RPMI8226 (cell line): ENCODE measurements around the gene LRRC36.
"Not testable (repeated sequence)": the region's sequence is repeated elsewhere in the genome, so short reads cannot be mapped to it uniquely, and the experiment has no call there.

Experiments used
- DNase-seq: peaks from one replicate; pipeline ENCODE4 v3.0.0-alpha.2; 2015

The LRRC36 gene

GRCh38 chr16:67405336-67405735 lies 78.7 kb downstream of the LRRC36 start:
- no peak for DNase-seq

GRCh38 chr16:67406111-67406971 lies 79.7 kb downstream of the LRRC36 start:
- no peak for DNase-seq

DNA sequence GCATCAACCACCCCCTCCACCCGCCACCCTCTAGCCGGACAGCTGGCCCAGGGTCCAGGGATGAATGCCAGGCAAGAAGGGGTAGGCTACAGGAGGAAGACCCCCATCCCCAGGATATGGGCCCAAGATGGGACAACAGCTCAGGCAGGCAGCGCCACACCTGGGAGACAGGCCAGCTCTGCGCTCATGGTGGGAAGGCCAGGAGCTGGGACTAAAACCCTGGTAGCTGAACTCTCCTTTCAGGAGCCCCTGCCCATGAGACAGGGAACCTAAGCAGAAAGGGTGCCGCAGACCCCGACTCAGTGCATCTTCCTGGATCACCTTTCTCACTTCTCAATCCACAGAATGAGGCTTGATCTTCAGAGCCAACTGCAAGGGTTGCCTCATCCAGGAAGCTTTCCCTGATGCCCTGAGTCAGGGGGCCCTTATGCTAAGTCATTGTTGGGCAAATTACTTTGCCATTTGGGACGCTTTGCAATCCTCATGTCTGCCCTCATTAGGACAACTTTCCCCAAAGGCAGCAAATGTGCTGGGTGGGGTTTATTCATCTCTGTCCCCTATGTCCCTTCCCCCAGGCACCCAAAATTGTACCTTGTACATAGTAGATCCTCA lies 80.7 kb downstream of the LRRC36 start:
- DNase-seq = no peak

- peak; percentile 51 for DNase-seq
Measured at GRCh38 chr16:67407788-67408452, 81.3 kb downstream of the LRRC36 start.

DNA sequence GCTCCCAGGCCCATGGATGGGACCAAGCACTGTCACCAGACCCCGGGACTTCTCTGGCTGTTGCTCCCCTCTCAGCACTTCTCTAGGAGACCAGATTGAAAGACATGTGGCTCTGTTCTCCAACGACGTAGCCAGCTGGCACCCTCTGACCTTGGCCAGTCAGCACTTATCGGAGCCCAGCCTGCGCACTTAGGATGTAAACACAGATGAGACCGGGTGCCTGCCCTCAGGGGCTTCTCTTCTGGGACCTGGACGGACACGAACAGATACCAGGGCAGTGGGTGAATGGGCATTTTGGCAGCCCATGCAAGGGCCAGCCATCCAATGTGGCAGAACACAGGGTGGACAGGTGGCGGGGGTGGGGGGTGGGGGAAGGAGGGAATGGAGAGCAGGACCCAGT lies 83.0 kb downstream of the LRRC36 start:
- peak; percentile 35 for DNase-seq

DNA sequence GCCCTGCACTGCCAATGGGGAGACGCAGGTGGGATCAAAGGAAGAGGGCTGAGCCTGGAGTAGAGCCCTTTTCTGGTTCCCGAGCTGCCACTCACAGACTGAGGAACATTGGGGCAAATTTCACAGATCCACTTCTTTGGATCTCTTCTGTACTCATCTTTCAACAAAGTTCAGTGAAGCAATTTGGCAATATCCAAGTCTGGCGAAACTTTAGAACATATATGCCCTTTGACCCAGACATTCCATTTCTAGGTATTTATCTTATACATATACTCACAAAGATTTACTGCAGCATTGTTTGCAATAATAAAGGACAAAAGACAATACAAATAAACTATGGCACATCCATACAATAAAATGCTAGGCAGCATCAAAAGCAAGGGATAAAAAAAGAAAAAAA lies 84.7 kb downstream of the LRRC36 start:
- DNase-seq = no peak

- no peak for DNase-seq
Measured at GRCh38 chr16:67412294-67412693, 85.7 kb downstream of the LRRC36 start.

GRCh38 chr16:67413978-67414911 lies 87.6 kb downstream of the LRRC36 start:
- DNase-seq = no peak

DNA sequence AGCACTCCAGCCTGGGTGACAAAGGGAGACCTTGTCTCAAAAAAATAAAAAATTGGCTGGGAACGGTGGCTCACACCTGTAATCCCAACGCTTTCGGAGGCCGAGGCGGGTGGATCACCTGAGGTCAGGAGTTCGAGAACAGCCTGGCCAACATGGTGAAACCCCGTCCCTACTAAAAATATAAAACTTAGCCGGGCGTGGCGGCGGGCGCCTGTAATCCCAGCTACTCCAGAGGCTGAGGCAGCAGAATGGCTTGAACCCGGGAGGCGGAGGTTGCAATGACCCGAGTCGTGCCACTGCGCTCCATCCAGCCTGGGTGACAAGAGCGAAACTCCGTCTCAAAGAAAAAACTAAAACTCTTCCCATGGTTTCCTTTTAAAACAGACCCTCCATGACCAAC lies 88.8 kb downstream of the LRRC36 start:
- not testable (repeated sequence) for DNase-seq

DNA sequence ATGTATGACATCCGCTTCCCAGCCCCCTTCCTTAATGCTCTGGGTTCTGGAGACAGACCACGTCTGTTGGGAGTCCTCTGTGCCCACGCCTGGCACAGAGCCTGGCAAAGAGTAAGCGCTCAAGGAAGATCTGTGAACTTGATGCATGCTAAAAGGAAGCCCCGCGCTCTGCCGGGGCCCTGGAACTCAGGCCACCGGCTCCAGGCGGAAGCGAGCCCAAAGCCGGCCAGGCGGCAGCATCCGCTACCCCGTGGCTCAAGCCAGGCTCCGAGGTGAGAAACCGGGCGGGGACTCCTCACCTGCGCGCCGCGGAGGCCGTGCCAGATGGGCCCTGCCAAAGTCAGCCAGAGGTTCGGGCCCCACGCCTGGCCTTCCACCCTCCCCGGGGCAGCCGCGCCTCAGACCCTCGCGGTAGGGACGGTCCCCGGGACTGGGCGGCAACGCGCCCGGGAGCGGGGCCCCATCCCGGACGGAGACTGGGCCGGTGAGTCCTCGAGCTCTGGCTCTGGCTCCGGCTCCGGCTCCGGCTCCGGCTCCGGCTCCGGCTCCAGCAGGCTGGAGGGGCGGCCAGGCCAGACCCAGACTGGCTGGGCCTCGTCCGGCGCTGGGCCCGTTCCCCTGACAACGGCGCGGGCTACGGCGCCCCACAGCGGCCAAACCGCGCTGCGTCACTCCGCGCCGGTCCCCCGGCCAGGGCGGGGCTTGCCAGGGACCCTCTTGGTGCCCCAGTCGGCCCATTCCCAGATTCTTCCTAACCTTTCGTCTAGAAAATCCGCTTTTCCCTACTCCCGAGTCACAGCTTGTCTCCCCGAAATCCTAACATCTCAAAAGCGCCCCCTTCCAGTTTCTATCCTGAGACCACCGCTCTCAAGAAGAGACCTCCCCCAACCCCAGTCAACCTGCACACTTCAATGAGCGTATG lies 89.5 kb downstream of the LRRC36 start, which contains the start of gene ZDHHC1:
Gene ZDHHC1, minus strand, starts transcription at position 606 of the 922 bp plus-strand sequence. CDS start 8,702 bp downstream, outside the sequence.
- DNase-seq = peak; percentile 66

DNA sequence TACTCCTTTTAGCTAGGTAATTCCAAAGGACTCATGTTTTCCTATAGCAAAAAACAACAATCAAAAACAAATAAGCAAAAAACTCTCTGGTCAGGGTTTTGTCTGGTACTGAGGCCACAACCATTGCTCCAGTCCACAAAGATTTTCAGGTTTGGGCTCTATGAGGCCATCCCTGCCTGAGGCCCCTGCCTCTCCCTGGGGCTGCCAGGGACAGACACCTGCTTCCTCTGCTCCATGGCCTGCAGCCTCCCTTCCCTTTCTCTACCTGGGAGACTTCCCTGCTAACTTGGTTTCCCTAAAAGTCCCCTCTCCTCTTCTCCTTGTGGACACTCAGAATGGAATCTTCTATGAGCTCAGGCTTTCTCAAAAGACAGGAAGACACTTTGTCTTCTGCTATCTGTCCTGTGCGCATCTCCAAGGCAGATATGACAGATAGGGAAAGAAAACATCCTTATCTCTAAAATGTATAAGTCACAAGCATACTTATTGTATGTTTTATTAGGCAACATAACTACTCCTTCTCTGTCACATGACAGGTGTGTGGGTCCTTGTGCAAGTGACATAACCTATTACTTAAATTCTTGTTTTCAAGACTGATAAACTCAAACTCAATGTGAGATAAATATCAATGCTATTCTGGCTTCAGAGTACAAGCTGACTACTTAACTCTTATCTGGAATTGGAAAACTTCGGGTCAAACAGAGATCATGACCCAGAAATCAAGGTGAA lies 90.9 kb downstream of the LRRC36 start:
- DNase-seq = no peak

GRCh38 chr16:67419502-67419901 lies 92.9 kb downstream of the LRRC36 start:
- DNase-seq = no peak

DNA sequence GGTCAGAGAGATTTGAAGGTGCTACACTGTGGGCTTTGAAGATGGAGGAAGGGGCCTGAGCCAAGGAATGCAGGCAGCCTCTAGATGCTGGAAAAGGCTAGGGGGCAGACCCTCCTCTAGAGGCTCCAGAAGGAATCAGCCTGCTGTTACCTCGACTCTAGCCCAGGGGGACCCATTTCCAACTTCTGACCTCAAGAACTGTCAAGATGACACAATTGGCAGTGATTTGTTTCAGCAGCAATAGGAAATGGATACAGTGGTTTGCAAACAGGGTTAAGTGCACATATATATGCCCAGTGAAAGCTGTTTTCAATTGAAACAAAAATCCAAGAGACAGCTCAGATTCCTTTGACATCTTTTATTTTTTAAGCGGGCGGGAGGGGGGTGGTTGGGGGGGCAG lies 93.3 kb downstream of the LRRC36 start:
- DNase-seq = no peak

- DNase-seq = no peak
Measured at GRCh38 chr16:67421030-67421429, 94.4 kb downstream of the LRRC36 start.

- no peak for DNase-seq
Measured at GRCh38 chr16:67423015-67423414, 96.4 kb downstream of the LRRC36 start.

DNA sequence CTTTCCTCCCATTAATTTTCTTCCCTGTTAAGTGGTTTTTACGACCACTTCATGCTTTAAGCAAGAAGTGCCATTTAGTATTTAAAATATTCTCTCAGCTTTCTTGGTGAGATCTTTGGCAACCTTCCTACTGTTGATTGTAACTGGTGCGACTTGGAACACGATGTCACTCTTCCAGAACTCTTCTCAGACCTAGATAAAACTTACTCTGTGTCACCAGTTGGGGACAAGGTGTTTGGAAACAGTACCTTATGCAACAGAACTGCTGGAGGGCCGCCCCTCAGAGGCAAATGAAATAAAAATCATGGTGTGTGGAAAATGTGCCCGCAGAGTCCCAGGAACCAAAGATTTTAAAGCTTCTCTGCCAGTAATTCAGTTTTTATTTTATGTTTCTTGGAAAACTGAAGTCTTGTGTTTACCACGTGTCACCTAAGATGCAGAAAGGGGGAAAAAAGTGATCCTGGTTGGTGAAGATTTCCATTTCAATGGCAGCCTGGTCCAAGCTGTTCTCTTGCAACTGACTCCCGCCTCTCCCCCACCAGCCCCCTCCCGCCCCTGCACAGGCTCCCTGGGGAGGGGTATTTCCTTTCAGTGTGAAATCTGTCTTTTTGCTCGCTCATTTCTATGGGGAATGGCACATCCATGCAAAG lies 97.1 kb downstream of the LRRC36 start:
- DNase-seq = no peak

DNA sequence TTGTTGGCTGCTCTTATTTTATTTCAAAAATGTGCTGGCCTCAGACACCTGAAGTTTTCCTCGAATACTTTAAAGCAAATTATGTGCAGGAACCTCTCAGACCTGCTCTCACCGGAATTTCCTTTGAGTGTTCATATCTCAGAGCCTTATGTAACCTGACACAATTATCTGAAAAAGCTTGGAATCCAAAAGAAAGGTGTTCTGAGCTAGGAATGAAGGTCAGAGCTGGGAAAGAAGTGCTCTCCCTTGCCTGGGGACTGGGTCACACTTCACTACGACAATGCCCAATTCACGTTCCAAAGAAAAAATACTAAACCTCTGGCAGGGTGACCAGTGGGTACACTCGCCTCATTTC lies 97.6 kb downstream of the LRRC36 start:
- DNase-seq = no peak

DNA sequence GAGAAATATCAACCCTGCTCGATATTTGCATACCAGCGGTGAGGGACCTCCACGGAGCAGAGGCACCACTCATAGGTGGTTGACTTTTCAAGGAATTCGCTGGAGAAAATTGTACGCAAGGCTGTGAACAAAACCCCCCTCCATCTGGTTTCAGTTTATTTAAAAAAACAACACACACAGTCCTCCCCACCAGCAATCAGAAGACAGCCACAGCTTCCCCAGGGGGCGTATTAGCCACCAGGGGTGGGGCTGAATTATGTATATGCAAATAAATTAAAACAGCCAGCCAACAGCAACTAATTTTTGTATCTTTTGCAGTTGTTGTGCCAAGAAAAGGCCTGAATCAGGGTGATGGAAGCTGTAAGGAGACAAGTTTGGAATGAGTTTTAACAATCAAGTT lies 98.4 kb downstream of the LRRC36 start:
- no peak for DNase-seq

- no peak for DNase-seq
Measured at GRCh38 chr16:67425580-67425979, 99.0 kb downstream of the LRRC36 start.

DNA sequence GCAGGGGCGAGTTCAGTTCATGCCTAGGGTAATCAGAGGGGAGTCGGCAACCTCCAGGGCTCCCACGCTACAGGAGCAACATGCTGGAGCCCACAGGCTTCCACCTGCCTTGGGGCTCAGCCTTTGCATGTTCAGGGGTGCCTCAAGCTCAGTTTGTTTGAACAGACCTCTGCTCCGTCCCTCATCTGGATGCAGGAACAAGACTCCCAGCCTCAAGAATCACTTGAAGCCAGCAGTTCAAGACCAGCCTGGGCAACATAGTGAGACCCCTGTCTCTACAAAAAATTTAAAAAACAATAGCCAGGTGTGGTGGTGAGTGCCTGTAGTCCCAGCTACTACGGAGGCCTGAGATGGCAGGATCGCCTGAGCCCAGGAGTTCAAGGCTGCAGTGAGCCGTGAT lies 99.4 kb downstream of the LRRC36 start:
- no peak for DNase-seq
